Skeletal muscle cell (primary cell): ENCODE measurements around the gene TMED1.

Experiments used
- DNase-seq: peaks from one replicate; pipeline ENCODE4 v3.0.0-alpha.2; 2010; ENCODE audit warnings: low read depth
- H3K4me3 ChIP-seq: 2 replicates; pipeline ENCODE4 v1.5.1; 2011; ENCODE audit warnings: low read depth, mild to moderate bottlenecking, control low read depth, low read length, moderate library complexity

Gene TMED1

GRCh38 chr19:10836479-10837330, 693 bp upstream of the TMED1 start:
- peak overlapping the region; percentile 62 for H3K4me3 ChIP-seq
- DNase-seq = no peak

GRCh38 chr19:10835089-10835753, 791 bp downstream of the TMED1 start:
- no peak for DNase-seq
- peak overlapping the region; percentile 45 for H3K4me3 ChIP-seq

DNA sequence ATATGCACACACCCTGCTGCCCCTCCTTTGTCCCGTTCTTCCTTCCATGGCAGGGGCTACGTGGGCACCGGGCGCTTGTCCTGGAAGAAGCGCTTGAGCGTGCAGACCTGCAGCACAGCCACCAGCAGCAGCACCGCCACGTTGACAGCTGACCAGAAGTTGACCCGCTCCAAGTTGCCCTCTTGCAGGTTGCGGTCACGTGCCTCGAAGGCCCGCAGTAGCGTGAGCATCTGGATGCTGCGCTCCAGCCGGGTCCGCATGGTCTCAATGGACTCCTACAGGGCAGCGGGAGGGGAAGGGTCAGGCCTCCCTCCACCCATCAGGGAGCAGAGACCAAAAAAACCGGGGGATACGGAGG, 3.1 kb downstream of the TMED1 start:
- no peak overlapping the region for H3K4me3 ChIP-seq

DNA sequence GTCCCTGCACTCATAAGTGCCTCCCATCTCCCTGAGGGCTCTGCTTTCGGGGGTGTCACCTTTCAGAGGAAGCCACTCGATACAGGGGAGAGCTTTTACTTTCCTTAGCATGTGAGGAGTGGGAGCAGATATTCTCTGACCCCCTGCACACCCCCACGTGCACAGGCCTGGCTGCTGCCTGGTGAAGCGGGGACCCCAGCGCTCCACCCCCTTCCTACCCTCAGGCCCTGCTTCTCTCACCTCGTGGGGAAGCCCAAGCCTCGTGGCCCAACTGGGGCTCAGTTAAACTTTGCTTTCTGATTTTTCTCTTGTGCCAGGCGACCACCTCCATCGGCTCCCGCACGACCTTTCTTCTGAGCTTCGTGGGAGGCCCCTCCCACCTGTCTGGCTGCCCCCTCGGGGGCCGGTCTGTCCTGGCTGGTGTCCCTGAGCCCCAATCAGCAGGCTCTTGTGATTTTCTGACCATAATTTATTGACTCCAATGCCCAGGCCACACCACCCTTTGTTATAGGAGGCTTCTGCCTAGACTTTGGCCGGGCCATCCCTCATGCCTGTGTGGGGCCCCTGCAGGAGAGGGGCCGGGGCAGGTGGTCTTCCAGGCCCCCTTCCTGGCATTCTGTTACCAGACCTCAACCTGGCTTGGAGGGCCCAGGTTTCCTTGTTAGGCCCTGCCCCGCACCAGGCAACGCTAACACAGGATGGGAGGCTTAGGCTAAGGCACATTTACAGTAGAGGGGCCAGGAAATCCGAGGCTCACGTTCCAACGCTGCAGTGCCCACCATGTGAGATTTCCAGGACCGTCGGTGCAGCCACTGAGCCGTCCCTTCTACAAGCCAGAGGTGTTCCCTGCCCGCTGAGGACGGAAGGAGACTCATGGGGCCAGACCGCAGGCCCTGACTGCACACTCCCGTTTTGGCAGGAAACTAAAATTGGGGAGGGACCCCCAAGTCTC, 3.7 kb downstream of the TMED1 start:
- no peak overlapping the region for H3K4me3 ChIP-seq
- no peak for DNase-seq

More for the DNA sequence above, 3.1 kb downstream of the TMED1 start:
- DNase-seq = no peak

GRCh38 chr19:10830931-10831779, 4.9 kb downstream of the TMED1 start:
- no peak overlapping the region for H3K4me3 ChIP-seq
- DNase-seq = no peak

DNA sequence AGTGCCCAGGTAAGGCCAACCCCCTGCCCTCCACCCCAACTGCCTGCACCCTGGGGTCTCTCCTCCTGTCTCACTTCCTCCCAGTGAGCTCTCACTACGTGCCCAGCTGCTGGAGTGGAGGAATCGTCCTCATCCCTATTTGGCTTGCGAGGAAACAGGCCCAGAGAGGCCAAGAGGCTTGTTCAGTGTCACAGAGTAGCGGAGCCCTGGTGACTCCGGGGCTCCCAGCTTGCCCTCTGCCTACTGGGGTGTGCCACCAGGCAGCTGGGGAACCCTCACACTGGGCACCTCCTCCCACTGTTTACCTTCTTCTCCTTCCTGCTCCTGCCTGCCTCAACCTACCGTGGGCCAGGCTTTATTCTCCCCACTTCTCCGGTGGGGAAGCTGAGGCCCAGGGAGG, 5.6 kb downstream of the TMED1 start:
- DNase-seq = no peak
- H3K4me3 ChIP-seq = no peak overlapping the region

- no peak overlapping the region for H3K4me3 ChIP-seq
Observed at GRCh38 chr19:10829967-10830366, 6.0 kb downstream of the TMED1 start.

GRCh38 chr19:10828981-10829821, 6.8 kb downstream of the TMED1 start:
- no peak for DNase-seq
- H3K4me3 ChIP-seq = no peak overlapping the region

More at GRCh38 chr19:10829967-10830366, 6.0 kb downstream of the TMED1 start:
- DNase-seq = no peak

- H3K4me3 ChIP-seq = no peak overlapping the region
- DNase-seq = no peak
Observed at GRCh38 chr19:10826846-10827245, 9.2 kb downstream of the TMED1 start.

- no peak overlapping the region for H3K4me3 ChIP-seq
- DNase-seq = no peak
Observed at GRCh38 chr19:10826231-10826630, 9.8 kb downstream of the TMED1 start.

DNA sequence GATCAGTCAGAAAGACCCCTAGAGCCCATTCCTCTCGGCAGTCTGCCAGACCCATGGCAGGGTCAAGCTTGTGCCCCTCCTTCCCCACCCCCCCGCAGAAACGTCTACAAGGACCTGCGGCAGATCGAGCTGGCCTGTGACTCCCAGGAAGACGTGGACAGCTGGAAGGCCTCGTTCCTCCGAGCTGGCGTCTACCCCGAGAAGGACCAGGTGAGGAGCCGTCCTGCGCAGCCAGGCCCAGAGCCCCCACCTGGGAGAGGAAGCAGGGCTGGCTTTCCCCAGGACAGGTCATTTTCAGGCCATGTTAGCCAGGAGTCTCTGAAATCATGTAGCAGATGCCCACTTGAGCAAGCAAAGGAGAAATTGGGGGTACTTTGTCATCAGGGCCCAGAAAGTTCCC, 12.3 kb downstream of the TMED1 start:
- no peak for DNase-seq

GRCh38 chr19:10820173-10820572, 15.8 kb downstream of the TMED1 start:
- no peak overlapping the region for H3K4me3 ChIP-seq
- DNase-seq = no peak

More for the DNA sequence above, 12.3 kb downstream of the TMED1 start:
- H3K4me3 ChIP-seq = no peak overlapping the region

DNA sequence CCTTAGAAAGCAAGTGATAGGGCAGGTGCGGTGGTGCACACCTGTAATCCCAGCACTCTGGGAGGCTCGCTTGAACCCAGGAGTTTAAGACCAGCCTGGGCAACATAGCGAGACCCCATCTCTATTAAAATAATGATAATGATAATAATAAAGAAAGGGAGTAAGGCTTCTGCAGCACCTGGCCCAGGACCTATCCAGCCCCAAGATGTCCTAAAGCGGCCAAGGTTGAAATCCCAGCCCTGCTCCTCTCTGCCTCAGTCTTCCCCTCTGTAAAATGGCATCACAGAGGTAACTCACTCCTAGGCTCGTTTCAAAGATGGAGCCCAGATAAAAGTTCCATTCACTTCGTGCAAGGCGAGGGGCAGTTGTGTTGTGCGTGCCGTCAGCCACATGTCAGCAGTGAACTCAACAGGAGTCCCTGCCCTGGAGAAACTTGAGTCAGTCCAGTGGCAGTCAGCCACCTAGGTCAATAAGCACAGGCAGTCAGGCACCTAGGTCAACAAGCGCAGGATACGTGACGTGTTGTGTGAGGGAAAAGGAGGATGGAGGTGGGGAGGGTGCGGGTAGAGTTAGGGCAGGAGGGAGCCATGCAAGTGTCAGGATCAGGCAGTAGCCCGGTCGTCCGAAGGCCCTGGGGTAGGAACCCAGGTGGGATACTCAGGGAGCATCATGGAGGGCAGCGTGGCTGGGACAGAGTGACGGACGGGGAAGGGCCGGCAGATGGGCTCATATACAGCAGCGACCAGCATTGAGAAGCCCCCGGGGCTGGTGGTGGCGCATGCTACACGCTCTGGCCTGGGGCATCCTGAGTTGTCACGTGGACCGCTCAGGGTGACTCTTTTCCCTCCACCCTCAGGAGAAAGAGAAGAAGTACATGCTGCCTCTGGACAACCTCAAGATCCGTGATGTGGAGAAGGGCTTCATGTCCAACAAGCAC, 16.6 kb downstream of the TMED1 start:
- no peak for DNase-seq
- H3K4me3 ChIP-seq = no peak overlapping the region

GRCh38 chr19:10818301-10819123, 17.5 kb downstream of the TMED1 start:
- no peak overlapping the region for H3K4me3 ChIP-seq
- no peak for DNase-seq

- DNase-seq = peak; percentile 93
- H3K4me3 ChIP-seq = peak overlapping the region; percentile 79
Observed at GRCh38 chr19:10817291-10818038, 18.5 kb downstream of the TMED1 start.

DNA sequence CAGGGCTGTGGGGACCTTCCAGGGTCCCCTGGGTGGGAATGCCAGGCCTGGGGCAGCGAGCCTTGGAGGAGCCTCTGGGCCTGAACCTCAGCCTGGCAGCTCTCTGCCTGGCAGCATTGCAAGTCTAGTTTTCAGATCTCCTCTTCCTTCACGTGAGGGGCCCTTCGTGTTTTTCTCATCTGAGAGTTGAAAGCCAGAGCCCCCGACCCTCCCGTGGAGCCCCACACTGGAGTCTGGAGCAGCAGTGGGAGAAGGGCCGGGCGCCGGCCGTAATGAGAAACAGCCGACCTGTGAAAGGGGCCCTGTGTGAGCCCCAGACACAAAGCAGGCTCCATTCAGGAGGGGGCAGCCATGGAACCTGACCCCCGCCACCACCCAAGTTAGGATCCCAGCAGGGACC, 19.3 kb downstream of the TMED1 start:
- DNase-seq = no peak
- peak overlapping the region; percentile 79 for H3K4me3 ChIP-seq
